Spleen (tissue), 11 donors: ENCODE measurements around the gene MPST. TPM values are rescaled to one million over a fixed set of nuclear protein-coding genes. Genes with fewer than 3 reads are reported as not detected.

Experiments used
- DNase-seq: peaks from one replicate; pipeline ENCODE4 v3.0.0-alpha.2; 2020
- H3K27ac ChIP-seq, 8 donors: fragments of 200-600 bp; sonication (generic) in 7 of 8; 1 replicate in 4 of 8; 2 replicates in 4 of 8; pipeline versions ENCODE4 v1.5.0 to v1.8.0; 2016 to 2021; ENCODE audit warnings: inconsistent platforms in 4 of 8, mild to moderate bottlenecking in 4 of 8, moderate library complexity in 1 of 8
- H3K27me3 ChIP-seq, 7 donors: fragments of 200-600 bp; sonication (generic) in 6 of 7; replicated peaks in 1 of 7; 1 replicate in 4 of 7; 2 replicates in 3 of 7; pipeline versions ENCODE4 v1.5.0 to v1.8.0; 2016 to 2021; ENCODE audit warnings: inconsistent platforms in 3 of 7, mild to moderate bottlenecking in 1 of 7
- H3K36me3 ChIP-seq, 6 donors: fragments of 200-600 bp; sonication (generic) in 5 of 6; 1 replicate in 4 of 6; 2 replicates in 2 of 6; pipeline versions ENCODE4 v1.5.0 to v1.8.0; 2016 to 2021; ENCODE audit warnings: inconsistent platforms in 2 of 6
- H3K4me1 ChIP-seq, 6 donors: fragments of 200-600 bp; sonication (generic) in 5 of 6; 1 replicate in 3 of 6; 2 replicates in 3 of 6; pipeline versions ENCODE4 v1.5.0 to v1.8.0; 2016 to 2021; ENCODE audit warnings: inconsistent platforms in 3 of 6
- H3K4me3 ChIP-seq, 8 donors: fragments of 200-600 bp; sonication (generic) in 7 of 8; 1 replicate in 4 of 8; 2 replicates in 4 of 8; pipeline versions ENCODE4 v1.5.0 to v1.8.0; 2016 to 2021; ENCODE audit warnings: inconsistent platforms in 4 of 8, mild to moderate bottlenecking in 4 of 8, moderate library complexity in 2 of 8
- H3K9me3 ChIP-seq, 8 donors: fragments of 200-600 bp; sonication (generic) in 7 of 8; 1 replicate in 4 of 8; 2 replicates in 4 of 8; pipeline versions ENCODE4 v1.5.0 to v1.8.0; 2016 to 2021; ENCODE audit warnings: inconsistent platforms in 4 of 8
- POLR2A ChIP-seq, 3 donors: fragments of 450-650 bp; IDR thresholded peaks; one replicate each; pipeline ENCODE4 v1.5.1; 2017; ENCODE audit warnings: antibody characterized with exemption in 3 of 3, mild to moderate bottlenecking in 1 of 3
- POLR2AphosphoS5 ChIP-seq, 3 donors: sonication (generic); formaldehyde crosslinking; IDR thresholded peaks; one replicate each; pipeline ENCODE4 v1.5.1; 2017; ENCODE audit warnings: antibody characterized with exemption in 3 of 3
- WGBS, 5 donors: extraction: QIAGEN DNeasy Blood & Tissue Kit in 3 of 5; methylation state at CpG; one replicate each; pipeline versions ENCODE4 v1.1.5 to v1.1.7; 2013 to 2018; 5-methylcytosine and 5-hydroxymethylcytosine counted together
- intact Hi-C: fragments of 100-400 bp; cut with DNase I; formaldehyde crosslinking; loops from one replicate; pipeline ENCODE4 v1.15.0; 2023; ENCODE audit warnings: low total_unique reads
- polyA plus RNA-seq, 3 donors: library from polyadenylated mRNA; stranded (reverse); fragments of 200-250 nt; gene quantifications; one replicate each; pipeline ENCODE4 v1.2.1, GENCODE V29; 2013
- total RNA-seq, 7 donors: library from RNA; depleted of rRNA in 3 of 7; stranded (reverse); fragments of >200 nt in 3 of 7; fragmentation: NEBNext Ultra II Directional in 4 of 7; extraction: Animal tissue kit (Norgen Biotek cat#: 25700) in 4 of 7; gene quantifications; one replicate each; pipeline versions ENCODE4 v1.1.0 to v1.2.1, GENCODE V29; 2016 to 2021
- TF ChIP-seq, protein P1 (sequence below), 11 experiments: fragments of 200-600 bp in 7 of 11; fragments of 450-650 bp in 4 of 11; sonication (generic) in 4 of 11; IDR thresholded peaks in 8 of 11; conservative IDR thresholded peaks in 3 of 11; 1 replicate in 7 of 11; 2 replicates in 4 of 11; pipeline versions ENCODE4 v1.4.0 to v1.8.0; 2016 to 2021; ENCODE audit warnings: antibody characterized with exemption in 11 of 11, inconsistent platforms in 4 of 11, mild to moderate bottlenecking in 1 of 11
- donor health status: healthy with polysubstance abuse.
- donor health status: DM: no; HTN: no; CAD: no; lungs with moderate emphysema.
- donor health status: DM: no; HTN: no; CAD: no.
- donor health status: Bipolar disorder and iron deficiency.
- donor health status: healthy.
- donor health status: DM: no; HTN: no; CAD: no.
- donor health status: DM: yes; HTN: yes; CAD: no.

Gene MPST
- total and polyA plus RNA-seq, 10 donors = 13.9 to 44.8 (median 29.9) TPM

DNA sequence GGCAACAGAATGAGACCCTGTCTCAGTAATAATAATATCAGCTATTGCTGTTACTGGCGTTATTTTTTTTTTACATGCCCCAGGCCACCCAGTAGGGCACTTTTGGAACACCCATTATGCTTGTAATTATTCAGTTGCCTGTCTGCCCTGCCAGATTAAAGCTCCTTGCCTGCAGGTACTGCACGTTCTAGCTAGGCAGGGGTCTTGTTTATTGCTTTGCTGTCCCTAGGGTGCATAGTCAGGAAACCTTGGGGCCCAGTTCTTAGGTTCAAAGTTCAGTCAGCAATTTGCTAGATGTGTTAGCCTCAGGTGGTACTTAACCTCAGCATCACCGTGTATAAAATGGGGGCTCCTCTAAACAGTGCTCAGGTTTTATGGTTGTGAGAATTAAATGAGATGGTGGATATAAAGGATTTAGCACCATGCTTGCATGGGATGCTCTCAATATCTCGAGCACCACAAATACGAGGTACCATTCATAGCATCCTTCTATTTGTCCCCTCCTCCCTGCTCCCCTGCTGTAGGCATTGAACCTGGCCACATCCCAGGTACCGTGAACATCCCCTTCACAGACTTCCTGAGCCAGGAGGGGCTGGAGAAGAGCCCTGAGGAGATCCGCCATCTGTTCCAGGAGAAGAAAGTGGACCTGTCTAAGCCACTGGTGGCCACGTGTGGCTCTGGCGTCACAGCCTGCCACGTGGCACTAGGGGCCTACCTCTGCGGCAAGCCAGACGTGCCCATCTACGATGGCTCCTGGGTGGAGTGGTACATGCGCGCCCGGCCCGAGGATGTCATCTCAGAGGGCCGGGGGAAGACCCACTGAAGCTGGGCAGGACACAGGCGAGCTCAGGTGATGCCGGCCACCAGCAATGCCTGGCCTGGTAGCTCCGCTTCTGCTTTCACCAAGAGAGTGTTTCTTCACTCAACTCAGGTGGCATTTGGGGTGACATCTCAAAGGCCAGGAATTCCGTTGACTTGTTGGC is 9.4 kb downstream of the MPST start:
- DNase-seq = no peak
- TF ChIP-seq, protein P1, sequence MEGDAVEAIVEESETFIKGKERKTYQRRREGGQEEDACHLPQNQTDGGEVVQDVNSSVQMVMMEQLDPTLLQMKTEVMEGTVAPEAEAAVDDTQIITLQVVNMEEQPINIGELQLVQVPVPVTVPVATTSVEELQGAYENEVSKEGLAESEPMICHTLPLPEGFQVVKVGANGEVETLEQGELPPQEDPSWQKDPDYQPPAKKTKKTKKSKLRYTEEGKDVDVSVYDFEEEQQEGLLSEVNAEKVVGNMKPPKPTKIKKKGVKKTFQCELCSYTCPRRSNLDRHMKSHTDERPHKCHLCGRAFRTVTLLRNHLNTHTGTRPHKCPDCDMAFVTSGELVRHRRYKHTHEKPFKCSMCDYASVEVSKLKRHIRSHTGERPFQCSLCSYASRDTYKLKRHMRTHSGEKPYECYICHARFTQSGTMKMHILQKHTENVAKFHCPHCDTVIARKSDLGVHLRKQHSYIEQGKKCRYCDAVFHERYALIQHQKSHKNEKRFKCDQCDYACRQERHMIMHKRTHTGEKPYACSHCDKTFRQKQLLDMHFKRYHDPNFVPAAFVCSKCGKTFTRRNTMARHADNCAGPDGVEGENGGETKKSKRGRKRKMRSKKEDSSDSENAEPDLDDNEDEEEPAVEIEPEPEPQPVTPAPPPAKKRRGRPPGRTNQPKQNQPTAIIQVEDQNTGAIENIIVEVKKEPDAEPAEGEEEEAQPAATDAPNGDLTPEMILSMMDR (IDR thresholded peaks at IDR 0.05 in 8 of 11, conservative IDR thresholded peaks at IDR 0.05 in 3 of 11) = no peak
- TF ChIP-seq POLR2AphosphoS5 (IDR thresholded peaks at IDR 0.05) = no peak
- TF ChIP-seq POLR2A (IDR thresholded peaks at IDR 0.05) = no peak
- Histone ChIP-seq H3K36me3 (peaks cover 0 to 66% (median 18%) of the 10 kb centered on the region in 6 donors), H3K27ac (no peak overlapping the region), H3K27me3 (no peaks in the 10 kb centered on the region), H3K4me3 (no peak overlapping the region), H3K9me3 (no peaks in the 10 kb centered on the region), H3K4me1 (peaks cover 0 to 31% (median 9%) of the 10 kb centered on the region in 6 donors)
- WGBS, 5 donors = 89 to 98% (median 94%) methylated on average over 7 to 22 of the region's 22 CpGs
- intact Hi-C loops = no loop called here

DNA sequence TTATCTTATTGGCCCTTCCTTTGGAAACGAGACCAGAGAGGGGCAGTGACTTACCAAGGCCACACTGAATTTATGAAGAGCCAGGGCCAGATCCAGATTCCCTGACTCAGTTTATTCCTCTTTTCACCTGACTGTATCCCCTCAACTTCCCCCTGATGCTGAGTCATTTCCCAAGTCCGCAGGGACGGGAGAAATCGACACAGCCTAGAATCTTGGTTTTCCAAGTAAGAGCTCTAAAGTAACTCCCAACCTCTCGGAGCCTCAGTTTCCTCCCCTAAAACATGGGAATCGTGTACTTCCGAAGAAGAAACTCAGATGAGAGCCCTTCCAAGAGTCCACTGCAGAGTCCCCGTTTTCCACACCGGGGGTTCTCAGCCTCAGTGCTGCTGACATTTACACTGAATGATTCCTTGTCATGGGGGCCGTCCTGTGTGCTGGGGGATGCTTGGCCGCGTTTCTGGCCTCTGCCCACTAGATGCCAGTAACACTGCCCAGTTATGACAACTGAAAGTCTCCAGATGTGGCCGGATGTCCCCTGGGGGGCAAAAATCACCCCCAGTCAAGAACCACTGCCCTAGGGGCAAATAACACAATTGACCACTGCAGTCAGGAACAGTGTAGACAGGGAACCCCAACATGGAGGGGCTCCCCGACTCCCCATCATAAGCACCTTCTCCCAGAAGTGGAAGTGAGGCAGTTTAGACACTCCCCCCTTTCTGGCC is 11.2 kb downstream of the MPST start:
- 71 to 80% (median 77%) methylated on average over 14 of the region's 14 CpGs for WGBS, 5 donors
- H3K4me1 ChIP-seq = peaks cover 0 to 19% (median 6%) of the 10 kb centered on the region in 6 donors
- intact Hi-C loops = no loop called here
- peaks cover 0 to 12% (median 0%) of the 10 kb centered on the region in 7 donors for H3K27me3 ChIP-seq
- no peak overlapping the region for H3K4me3 ChIP-seq
- DNase-seq = no peak
- H3K27ac ChIP-seq = no peak overlapping the region
- peaks cover 0 to 49% (median 13%) of the 10 kb centered on the region in 6 donors for H3K36me3 ChIP-seq
- H3K9me3 ChIP-seq = no peaks in the 10 kb centered on the region
- TF ChIP-seq, protein P1 (IDR thresholded peaks at IDR 0.05 in 8 of 11, conservative IDR thresholded peaks at IDR 0.05 in 3 of 11) = no peak
- TF ChIP-seq POLR2AphosphoS5 (IDR thresholded peaks at IDR 0.05) (no peak), POLR2A (IDR thresholded peaks at IDR 0.05) (no peak)

DNA sequence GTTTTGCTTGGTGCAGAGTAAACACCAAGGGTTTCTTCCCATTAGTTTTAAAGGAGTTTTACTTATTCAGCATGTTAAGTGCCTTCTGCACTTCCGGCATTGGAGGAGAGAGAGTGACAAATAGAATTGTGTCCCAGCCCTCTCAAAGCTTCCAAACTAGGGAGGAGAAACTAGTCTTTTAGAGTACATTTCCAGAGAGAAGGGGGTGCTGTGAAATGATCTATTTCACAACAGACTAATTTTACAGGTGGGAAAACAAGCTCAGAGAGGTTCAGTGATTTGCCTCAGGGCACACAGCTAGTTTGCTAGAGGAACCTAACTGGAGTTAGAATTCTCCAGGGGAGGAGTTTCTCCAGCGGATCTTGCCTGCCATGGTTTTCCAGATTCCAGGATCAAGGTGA is 12.6 kb downstream of the MPST start:
- no peak overlapping the region for H3K27ac ChIP-seq
- peaks cover 0 to 27% (median 2%) of the 10 kb centered on the region in 7 donors for H3K27me3 ChIP-seq
- H3K36me3 ChIP-seq = peaks cover 0 to 34% (median 12%) of the 10 kb centered on the region in 6 donors
- intact Hi-C loops = no loop called here
- TF ChIP-seq POLR2A (IDR thresholded peaks at IDR 0.05) = no peak
- TF ChIP-seq, protein P1 (IDR thresholded peaks at IDR 0.05 in 8 of 11, conservative IDR thresholded peaks at IDR 0.05 in 3 of 11) = no peak
- no peak for TF ChIP-seq POLR2AphosphoS5 (IDR thresholded peaks at IDR 0.05)
- no peak overlapping the region for H3K4me3 ChIP-seq
- H3K9me3 ChIP-seq = no peaks in the 10 kb centered on the region
- H3K4me1 ChIP-seq = peaks cover 0 to 19% (median 4%) of the 10 kb centered on the region in 6 donors
- no peak for DNase-seq
- WGBS, 5 donors = 52 to 87% (median 77%) methylated on average over 2 of the region's 2 CpGs
